Measurements from ENCODE around the gene UBE3B.

The UBE3B gene

GRCh38 chr12:109559200-109559505, 81.7 kb downstream of the UBE3B start:
- no peak overlapping the region for H2AFZ ChIP-seq (ENCODE audit: low read length)
- no peak overlapping the region for H3K4me3 ChIP-seq (ENCODE audit: low read length, poor library complexity, severe bottlenecking)
- no peaks in the 10 kb centered on the region for H3K9me2 ChIP-seq (replicated peaks; ENCODE audit: low read depth, low read length)
- no peak overlapping the region for H3K4me2 ChIP-seq (ENCODE audit: low read depth, low read length, poor library complexity, severe bottlenecking)
- peaks cover 9% of the 10 kb centered on the region for H3K4me1 ChIP-seq (ENCODE audit: insufficient read depth, low read length, poor library complexity, severe bottlenecking)
- H4K20me1 ChIP-seq (ENCODE audit: insufficient read depth, low read length, poor library complexity, severe bottlenecking) = no peaks in the 10 kb centered on the region
- peaks cover 20% of the 10 kb centered on the region; the same call in 1 of the 2 replicates for H3K36me3 ChIP-seq (ENCODE audit: insufficient read depth, low read length)
- TF ChIP-seq CTCF (conservative IDR thresholded peaks at IDR 0.05; ENCODE audit: low read length) (no peak), EZH2phosphoT487 (IDR thresholded peaks at IDR 0.05; ENCODE audit: borderline replicate concordance) (no peak)
- no peaks in the 10 kb centered on the region for H3K9me3 ChIP-seq (ENCODE audit: insufficient read depth, low read depth, low read length)
- no peaks in the 10 kb centered on the region for H3K27me3 ChIP-seq (ENCODE audit: insufficient read depth, low read length, poor library complexity, severe bottlenecking)
- H3K79me2 ChIP-seq (ENCODE audit: insufficient read depth, low read length) = no peaks in the 10 kb centered on the region
- H3K9ac ChIP-seq (ENCODE audit: low read depth, low read length, poor library complexity, severe bottlenecking) = no peak overlapping the region
- H3F3A ChIP-seq (ENCODE audit: low read depth) = no peaks in the 10 kb centered on the region

- Histone ChIP-seq H4K20me1 (ENCODE audit: insufficient read depth, low read length, poor library complexity, severe bottlenecking) (no peaks in the 10 kb centered on the region), H3K9me2 (replicated peaks; ENCODE audit: low read depth, low read length) (no peaks in the 10 kb centered on the region), H3K9me3 (ENCODE audit: insufficient read depth, low read depth, low read length) (no peaks in the 10 kb centered on the region), H3F3A (ENCODE audit: low read depth) (no peaks in the 10 kb centered on the region), H3K36me3 (ENCODE audit: insufficient read depth, low read length) (peaks cover 21% of the 10 kb centered on the region; the same call in 1 of the 2 replicates), H3K4me1 (ENCODE audit: insufficient read depth, low read length, poor library complexity, severe bottlenecking) (peaks cover 9% of the 10 kb centered on the region), H3K4me3 (ENCODE audit: low read length, poor library complexity, severe bottlenecking) (no peak overlapping the region), H3K79me2 (ENCODE audit: insufficient read depth, low read length) (no peaks in the 10 kb centered on the region), H3K9ac (ENCODE audit: low read depth, low read length, poor library complexity, severe bottlenecking) (no peak overlapping the region), H3K27me3 (ENCODE audit: insufficient read depth, low read length, poor library complexity, severe bottlenecking) (no peaks in the 10 kb centered on the region), H2AFZ (ENCODE audit: low read length) (no peak overlapping the region), H3K4me2 (ENCODE audit: low read depth, low read length, poor library complexity, severe bottlenecking) (no peak overlapping the region)
- TF ChIP-seq CTCF (conservative IDR thresholded peaks at IDR 0.05; ENCODE audit: low read length) (no peak), EZH2phosphoT487 (IDR thresholded peaks at IDR 0.05; ENCODE audit: borderline replicate concordance) (no peak)
Measured at GRCh38 chr12:109559601-109560000, 82.2 kb downstream of the UBE3B start.

GRCh38 chr12:109560867-109561710, 83.7 kb downstream of the UBE3B start:
- Histone ChIP-seq H3K36me3 (ENCODE audit: insufficient read depth, low read length) (peaks cover 31% of the 10 kb centered on the region; the same call in 1 of the 2 replicates), H3K4me1 (ENCODE audit: insufficient read depth, low read length, poor library complexity, severe bottlenecking) (peaks cover 9% of the 10 kb centered on the region), H3K79me2 (ENCODE audit: insufficient read depth, low read length) (no peaks in the 10 kb centered on the region), H3K9me3 (ENCODE audit: insufficient read depth, low read depth, low read length) (no peaks in the 10 kb centered on the region), H3K9ac (ENCODE audit: low read depth, low read length, poor library complexity, severe bottlenecking) (no peak overlapping the region), H3K4me2 (ENCODE audit: low read depth, low read length, poor library complexity, severe bottlenecking) (no peak overlapping the region), H3K27me3 (ENCODE audit: insufficient read depth, low read length, poor library complexity, severe bottlenecking) (no peaks in the 10 kb centered on the region), H3K9me2 (replicated peaks; ENCODE audit: low read depth, low read length) (no peaks in the 10 kb centered on the region), H4K20me1 (ENCODE audit: insufficient read depth, low read length, poor library complexity, severe bottlenecking) (no peaks in the 10 kb centered on the region), H3F3A (ENCODE audit: low read depth) (no peaks in the 10 kb centered on the region), H3K4me3 (ENCODE audit: low read length, poor library complexity, severe bottlenecking) (no peak overlapping the region), H2AFZ (ENCODE audit: low read length) (no peak overlapping the region)
- no peak for TF ChIP-seq CTCF (conservative IDR thresholded peaks at IDR 0.05; ENCODE audit: low read length)
